NOMO-1 (cell line): ENCODE data around the gene CLIP1.
"Not testable (repeated sequence)": the region's sequence is repeated elsewhere in the genome, so short reads cannot be mapped to it uniquely, and the experiment has no call there.

Experiments used
- DNase-seq, 2 experiments: peaks; one replicate each; lab custom pipeline; 2025; ENCODE audit not compliant: unreplicated experiment in 2 of 2; lab: John Stamatoyannopoulos, UW

CLIP1 gene

DNA sequence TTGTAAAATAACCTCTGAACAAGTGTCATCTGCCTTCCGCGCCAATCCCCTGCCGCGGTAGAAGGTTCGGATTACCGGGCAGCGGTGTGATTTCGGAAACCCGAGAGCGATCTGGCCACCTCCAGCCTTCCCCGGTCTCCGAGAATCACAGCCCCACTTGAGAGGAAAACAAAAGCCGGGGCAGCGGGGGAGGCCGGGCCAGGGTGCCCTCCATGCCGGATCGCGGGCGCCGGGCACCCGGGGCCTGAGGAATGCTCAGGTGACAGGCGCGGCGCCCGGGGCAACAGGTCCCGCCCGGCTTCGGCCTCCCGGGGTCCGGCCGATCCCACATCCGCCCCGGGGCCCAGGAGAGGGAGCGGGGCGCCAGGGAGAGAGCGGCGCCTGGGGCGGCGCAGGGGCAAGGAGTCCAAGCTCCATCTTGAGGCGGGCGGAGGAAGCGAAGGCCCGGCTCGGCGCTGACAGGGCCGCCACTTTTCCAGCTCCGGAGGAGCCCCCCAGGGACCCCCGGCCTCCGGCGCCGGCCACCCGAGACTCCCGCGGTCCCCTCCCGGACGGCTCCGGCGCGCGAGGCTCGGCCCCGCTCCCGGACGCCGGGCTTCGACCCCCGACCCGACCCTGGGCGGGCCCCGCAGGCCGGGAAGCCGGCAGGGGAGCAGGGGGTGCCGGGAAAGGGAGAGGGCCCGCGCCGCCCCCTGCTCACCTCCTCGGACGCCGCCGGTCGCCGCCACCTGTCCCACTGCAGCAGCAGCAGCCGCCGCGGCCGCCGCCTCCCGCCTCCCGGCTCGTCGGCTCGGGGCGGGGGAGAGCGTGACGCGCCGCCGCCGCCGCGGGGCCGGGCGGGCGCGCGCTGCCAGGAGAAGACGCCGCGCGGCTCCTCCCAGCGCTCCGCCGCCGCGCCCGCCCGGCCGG is at the start of gene CLIP1:
TSS of gene CLIP1 (minus strand) at position 849 of the 909 bp plus-strand sequence. CDS start 42,217 bp downstream, outside the sequence.
- peak; percentile 37 to 74 for DNase-seq

- peak in 1 of 2 experiments; percentile 70 for DNase-seq
Observed at GRCh38 chr12:122471324-122472226, 49.1 kb upstream of the CLIP1 start.

DNA sequence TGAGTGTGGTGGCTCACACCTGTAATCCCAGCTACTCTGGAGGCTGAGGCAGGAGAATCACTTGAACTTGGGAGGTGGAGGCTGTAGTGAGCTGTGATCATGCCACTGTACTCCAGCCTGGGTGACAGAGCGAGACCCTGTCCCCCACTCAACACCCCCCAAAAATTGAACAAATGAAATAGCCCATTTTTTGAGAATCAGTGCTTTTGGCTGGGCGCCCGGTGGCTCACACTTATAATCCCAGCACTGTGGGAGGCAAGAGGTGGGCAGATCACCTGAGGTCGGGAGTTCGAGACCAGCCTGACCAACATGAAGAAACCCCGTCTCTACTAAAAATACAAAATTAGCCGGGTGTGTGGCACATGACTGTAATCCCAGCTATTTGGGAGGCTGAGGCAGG is 48.1 kb upstream of the CLIP1 start:
- not testable (repeated sequence) for DNase-seq

GRCh38 chr12:122469856-122470255 is 47.4 kb upstream of the CLIP1 start:
- DNase-seq = not testable (repeated sequence)

- DNase-seq = no peak
Observed at GRCh38 chr12:122467983-122468382, 45.5 kb upstream of the CLIP1 start.

GRCh38 chr12:122464317-122465042 is 42.0 kb upstream of the CLIP1 start:
- DNase-seq = peak; percentile 2 to 6

GRCh38 chr12:122460641-122461040 is 38.2 kb upstream of the CLIP1 start:
- no peak for DNase-seq

DNA sequence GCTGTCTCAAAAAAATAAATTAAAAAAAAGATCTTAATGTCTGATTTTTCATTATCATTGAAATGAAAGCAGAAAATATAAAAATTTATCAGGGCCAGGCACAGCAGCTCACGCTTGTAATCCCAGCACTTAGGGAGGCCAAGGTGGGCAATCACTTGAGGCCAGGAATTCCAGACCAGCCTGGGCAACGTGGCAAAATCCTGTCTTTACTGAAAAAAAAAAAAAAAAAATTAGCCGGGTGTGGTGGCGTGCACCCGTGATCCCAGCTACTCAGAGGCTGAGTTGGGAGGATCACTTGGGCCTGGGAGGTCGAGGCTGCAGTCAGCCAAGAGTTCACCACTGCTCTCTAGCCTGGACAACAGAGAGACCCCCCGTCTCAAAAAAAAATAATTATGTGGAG is 37.6 kb upstream of the CLIP1 start:
- DNase-seq = no peak

DNA sequence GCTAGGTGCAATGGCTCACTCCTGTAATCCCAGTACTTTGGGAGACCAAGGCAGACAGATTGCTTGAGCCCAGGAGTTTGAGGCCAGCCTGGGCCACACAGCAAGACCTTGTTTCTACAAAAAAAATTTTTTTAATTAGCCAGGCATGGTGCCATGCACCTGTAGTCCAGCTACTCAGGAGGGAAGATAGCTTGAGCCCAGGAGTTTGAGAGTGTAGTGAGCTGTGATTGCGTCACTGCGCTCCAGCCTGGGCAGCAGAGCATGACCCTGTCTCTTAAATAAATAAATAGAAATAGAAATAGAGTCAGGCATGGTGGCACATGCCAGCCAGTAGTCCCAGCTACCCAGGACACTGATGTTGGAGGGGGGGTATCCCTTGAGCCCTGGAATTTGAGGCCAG is 36.7 kb upstream of the CLIP1 start:
- DNase-seq = no peak

- no peak for DNase-seq
Observed at GRCh38 chr12:122458105-122459035, 35.9 kb upstream of the CLIP1 start.

GRCh38 chr12:122457627-122458026 is 35.2 kb upstream of the CLIP1 start:
- no peak for DNase-seq

- DNase-seq = no peak
Observed at GRCh38 chr12:122454739-122455138, 32.3 kb upstream of the CLIP1 start.

GRCh38 chr12:122454250-122454721 is 31.8 kb upstream of the CLIP1 start:
- no peak for DNase-seq

DNA sequence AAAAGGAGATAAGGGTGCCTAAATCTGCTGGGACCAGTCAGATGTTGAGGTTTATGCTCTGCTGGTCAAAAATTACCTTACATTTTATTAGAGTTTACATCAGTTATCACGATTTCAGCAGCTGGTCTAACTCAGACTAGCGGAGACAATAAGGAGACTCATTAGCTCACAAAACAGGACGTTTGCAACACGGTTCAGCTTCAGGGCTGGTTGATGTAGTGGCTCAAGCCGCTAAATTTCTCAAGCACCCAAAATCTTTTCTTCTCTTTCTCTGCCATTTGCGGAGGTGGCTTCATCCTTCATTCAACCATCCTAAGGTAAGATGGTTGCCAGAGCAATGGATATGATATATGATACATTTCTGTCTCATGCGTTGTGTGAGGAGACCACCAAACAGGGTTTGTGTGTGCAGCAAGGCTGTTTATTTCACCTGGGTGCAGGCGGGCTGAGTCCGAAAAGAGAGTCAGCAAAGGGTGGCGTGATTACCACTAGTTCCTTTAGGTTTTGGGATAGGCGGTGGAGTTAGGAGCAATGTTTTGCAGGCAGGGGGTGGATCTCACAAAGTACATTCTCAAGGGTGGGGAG is 30.3 kb upstream of the CLIP1 start:
- DNase-seq = no peak

DNA sequence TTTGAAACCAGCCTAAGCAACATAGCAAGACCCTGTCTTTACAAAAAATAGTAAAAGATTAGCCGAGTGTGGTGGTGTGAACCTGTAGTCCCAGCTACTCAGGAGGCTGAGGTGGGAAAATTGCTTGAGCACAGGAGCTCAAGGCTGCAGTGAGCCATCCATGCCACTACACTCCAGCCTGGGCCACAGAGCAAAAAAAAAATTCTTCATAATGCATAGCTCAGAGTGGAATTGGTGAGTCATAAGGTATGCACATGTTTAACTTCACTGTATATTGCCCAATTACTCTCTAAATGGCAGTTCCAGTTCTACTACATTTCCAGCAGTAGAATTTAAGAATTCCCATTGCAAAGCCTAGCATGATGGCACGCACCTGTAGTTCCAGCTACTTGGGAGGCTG is 26.8 kb upstream of the CLIP1 start:
- DNase-seq = peak; percentile 74 to 93

DNA sequence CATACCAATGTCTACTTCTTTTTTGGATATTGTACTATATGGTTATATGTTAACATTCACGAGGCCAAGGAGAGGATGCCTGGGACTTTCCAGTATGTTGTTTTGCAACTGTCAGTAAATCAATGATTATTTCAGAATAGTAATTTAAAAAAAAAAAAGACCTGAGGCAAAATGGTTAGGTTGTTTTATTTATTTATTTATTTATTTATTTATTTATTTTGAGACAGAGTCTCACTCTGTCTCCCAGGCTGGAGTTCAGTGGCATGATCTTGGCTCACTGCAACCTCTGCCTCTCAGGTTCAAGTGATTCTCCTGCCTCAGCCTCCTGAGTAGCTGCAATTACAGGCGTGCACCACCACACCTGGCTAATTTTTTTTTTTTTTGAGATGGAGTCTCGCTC is 25.4 kb upstream of the CLIP1 start:
- DNase-seq = not testable (repeated sequence)

DNA sequence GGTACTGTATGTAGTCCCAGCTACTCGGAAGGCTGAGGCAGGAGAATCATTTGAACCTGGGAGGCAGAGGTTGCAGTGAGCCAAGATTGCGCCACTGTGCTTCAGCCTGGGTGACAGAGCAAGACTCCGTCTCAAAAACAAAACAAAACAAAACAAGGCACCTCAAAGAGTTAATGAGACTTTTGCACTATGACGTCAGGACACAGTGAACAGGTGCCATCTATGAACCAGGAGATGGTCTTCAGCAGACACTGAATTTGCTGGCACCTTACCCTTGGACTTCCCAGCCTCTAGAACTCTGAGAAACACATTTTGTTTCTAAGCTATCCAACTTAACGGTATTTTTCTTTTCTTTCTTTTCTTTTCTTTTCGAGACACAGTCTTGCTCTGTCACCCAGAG is 23.9 kb upstream of the CLIP1 start:
- not testable (repeated sequence) for DNase-seq

DNA sequence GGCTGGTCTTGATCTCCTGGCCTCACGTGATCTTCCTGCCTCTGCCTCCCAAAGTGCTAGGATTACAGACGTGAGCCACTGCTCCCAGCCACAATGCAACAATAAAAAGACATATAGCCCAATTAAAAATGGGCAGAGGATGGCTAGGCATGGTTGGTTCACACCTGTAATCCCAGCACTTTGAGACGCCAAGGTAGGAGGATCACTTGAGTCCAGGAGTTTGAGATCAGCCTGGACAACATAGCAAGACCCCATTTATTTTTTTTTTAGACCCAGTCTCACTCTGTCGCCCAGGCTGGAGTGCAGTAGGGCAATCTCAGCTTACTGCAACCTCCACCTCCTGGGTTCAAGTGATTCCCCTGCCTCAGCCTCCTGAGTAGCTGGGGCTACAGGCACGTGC is 21.6 kb upstream of the CLIP1 start:
- DNase-seq = not testable (repeated sequence)

- DNase-seq = not testable (repeated sequence)
Observed at GRCh38 chr12:122438822-122439221, 16.4 kb upstream of the CLIP1 start.
